Cardiac fibroblast (primary cell): ENCODE results near the gene ATP10A.

ENCODE experiments used
- DNase-seq, 2 donors: peaks; one replicate each; pipeline versions ENCODE4 v3.0.0 to v3.0.0-alpha.2; 2010; ENCODE audit warnings: low read depth in 2 of 2
- H3K4me3 ChIP-seq, 2 donors: replicated peaks in 1 of 2; 1 replicate in 1 of 2; 2 replicates in 1 of 2; pipeline ENCODE4 v1.5.1; 2011; ENCODE audit warnings: low read depth in 2 of 2, low read length in 2 of 2, mild to moderate bottlenecking in 2 of 2, moderate library complexity in 1 of 2
- CTCF ChIP-seq: IDR thresholded peaks from one replicate; pipeline ENCODE4 v1.5.1; 2011; ENCODE audit warnings: low read depth, mild to moderate bottlenecking, low read length, inconsistent platforms

ATP10A gene

GRCh38 chr15:25742776-25743547 lies 120.2 kb downstream of the ATP10A start:
- H3K4me3 ChIP-seq, result no peak overlapping the region
- DNase-seq, result no peak
- TF ChIP-seq CTCF, result no peak

- DNase-seq, result no peak
- H3K4me3 ChIP-seq, result no peak overlapping the region
- no peak for TF ChIP-seq CTCF
These were observed 120.9 kb downstream of the ATP10A start for GRCh38 chr15:25742041-25742730.

GRCh38 chr15:25741256-25741580 lies 121.9 kb downstream of the ATP10A start:
- H3K4me3 ChIP-seq, result no peak overlapping the region
- TF ChIP-seq CTCF, result no peak
- DNase-seq, result no peak

DNA sequence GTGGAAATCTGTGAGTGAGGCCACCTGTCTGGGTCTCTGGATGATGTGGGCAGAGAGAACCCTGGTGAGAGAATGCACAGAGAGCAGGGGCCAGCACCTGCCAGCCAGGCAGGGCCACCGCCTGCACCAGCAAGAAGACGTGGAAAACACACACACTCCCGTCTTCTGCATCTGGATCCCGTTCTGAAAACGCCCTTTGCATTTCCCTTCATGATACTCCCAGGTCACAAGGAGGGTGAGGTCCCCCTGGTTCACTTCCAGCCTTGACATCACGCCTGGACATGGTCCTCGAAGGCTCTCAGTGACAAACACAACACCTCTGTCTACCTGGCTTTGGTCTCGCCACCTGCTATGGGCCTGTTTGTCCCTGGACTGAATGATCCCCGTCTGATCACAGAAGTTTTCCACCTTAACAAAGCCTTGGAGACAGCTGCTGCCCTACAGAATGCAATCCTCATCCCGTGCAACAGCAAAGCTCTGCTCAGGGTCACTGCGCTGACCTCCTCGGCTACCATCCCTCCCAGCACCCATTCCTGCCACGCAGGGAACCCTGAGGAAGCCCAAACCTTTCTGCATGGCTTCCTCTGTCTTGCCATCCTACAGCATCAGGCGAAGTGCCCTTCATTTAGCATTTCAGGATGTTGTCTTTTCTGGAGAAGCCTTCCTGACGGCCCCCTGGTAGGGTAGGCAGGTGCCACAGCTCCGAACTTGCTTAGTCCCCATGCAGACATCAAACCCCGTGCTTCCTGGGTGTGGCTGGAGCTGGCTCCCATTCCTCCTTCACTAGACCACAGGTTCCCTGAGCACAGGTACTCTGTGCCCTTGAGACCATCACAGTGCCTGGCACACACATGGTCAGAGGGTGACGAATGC lies 122.5 kb downstream of the ATP10A start:
- DNase-seq, result no peak
- TF ChIP-seq CTCF, result no peak
- H3K4me3 ChIP-seq, result no peak overlapping the region

- DNase-seq, result peak; percentile 44 to 53
- peak; percentile 41 for TF ChIP-seq CTCF
- H3K4me3 ChIP-seq, result no peak overlapping the region
These were observed 123.4 kb downstream of the ATP10A start for GRCh38 chr15:25739687-25740121.

DNA sequence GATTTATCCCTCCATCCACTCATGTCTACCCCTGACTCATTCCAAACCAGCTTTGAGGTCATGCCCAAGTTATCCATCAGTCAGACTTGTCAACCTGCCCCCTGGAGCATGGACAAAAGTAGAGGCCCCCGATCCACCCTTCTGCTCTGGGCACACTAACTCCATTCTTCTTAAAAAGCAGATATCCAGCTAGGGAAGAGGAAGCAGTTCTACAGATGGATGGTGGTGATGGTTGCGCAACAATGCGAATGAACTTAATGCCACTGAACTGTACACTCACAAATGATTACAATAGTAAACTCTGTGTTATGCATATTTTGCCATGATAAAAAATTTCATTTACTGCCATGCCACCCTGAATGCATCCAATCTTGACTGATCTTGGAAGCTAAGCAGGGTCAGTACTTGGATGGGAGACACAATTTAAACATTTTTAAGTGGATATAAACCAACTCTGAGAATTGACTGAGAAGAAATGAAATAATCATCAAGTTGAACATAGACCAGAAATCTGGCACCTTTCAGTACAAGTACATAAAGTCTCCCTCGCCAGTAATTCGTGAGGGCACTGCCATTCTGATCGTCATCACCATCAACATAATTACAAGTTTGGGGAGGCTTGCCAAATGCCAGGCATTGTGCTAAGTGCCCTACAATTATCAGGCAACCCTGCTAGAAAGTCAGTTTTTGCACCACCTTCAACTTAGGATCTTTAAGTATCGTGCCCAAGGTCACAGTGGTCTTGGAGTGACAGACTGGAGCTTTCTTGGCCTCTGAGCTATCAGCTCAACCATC lies 124.8 kb downstream of the ATP10A start:
- no peak for TF ChIP-seq CTCF
- no peak overlapping the region for H3K4me3 ChIP-seq
- peak; percentile 8 to 40 for DNase-seq
